Thyroid gland (tissue), 4 donors: ENCODE data around the gene NBEAL2. TPM values are rescaled to one million over a fixed set of nuclear protein-coding genes. Genes with fewer than 3 reads are reported as not detected.

Experiments used
- DNase-seq, 2 donors: peaks; one replicate each; pipeline ENCODE4 v3.0.0-alpha.2; 2019
- H3K27ac ChIP-seq, 3 donors: fragments of 200-600 bp; sonication (generic); 1 replicate in 2 of 3; 2 replicates in 1 of 3; pipeline ENCODE4 v1.5.1; 2016 to 2019; ENCODE audit warnings: mild to moderate bottlenecking in 1 of 3, moderate library complexity in 1 of 3
- H3K27me3 ChIP-seq: fragments of 200-600 bp; sonication (generic); one replicate; pipeline ENCODE4 v1.5.1; 2019
- H3K36me3 ChIP-seq, 2 donors: fragments of 200-600 bp; sonication (generic); one replicate each; pipeline ENCODE4 v1.5.1; 2016 to 2019
- H3K4me1 ChIP-seq, 2 donors: fragments of 200-600 bp; sonication (generic); one replicate each; pipeline ENCODE4 v1.5.1; 2017 to 2019
- H3K4me3 ChIP-seq, 3 donors: fragments of 200-600 bp; sonication (generic); replicated peaks in 1 of 3; 1 replicate in 2 of 3; 2 replicates in 1 of 3; pipeline ENCODE4 v1.5.1; 2016; ENCODE audit warnings: mild to moderate bottlenecking in 1 of 3
- H3K9me3 ChIP-seq: fragments of 200-600 bp; sonication (generic); one replicate; pipeline ENCODE4 v1.5.1; 2017
- POLR2A ChIP-seq, 2 donors: fragments of 450-650 bp; IDR thresholded peaks; one replicate each; pipeline ENCODE4 v1.6.1; 2017; ENCODE audit warnings: antibody characterized with exemption in 2 of 2, mild to moderate bottlenecking in 2 of 2, moderate library complexity in 1 of 2
- WGBS, 2 donors: methylation state at CpG; one replicate each; pipeline ENCODE4 v1.1.5; 2017; 5-methylcytosine and 5-hydroxymethylcytosine counted together
- intact Hi-C: fragments of 100-400 bp; cut with DNase I; formaldehyde crosslinking; loops from one replicate; pipeline ENCODE4 v1.15.1; 2023
- total RNA-seq, 4 donors: library from RNA; depleted of rRNA; stranded (reverse); fragments of >200 nt; gene quantifications; one replicate each; pipeline ENCODE4 v1.2.3, GENCODE V29; 2016
- TF ChIP-seq, protein P1 (sequence below), 6 experiments: fragments of 200-600 bp in 3 of 6; fragments of 450-650 bp in 3 of 6; sonication (generic) in 3 of 6; IDR thresholded peaks; one replicate each; pipeline ENCODE4 v1.5.1; 2016 to 2019; ENCODE audit warnings: antibody characterized with exemption in 6 of 6, mild to moderate bottlenecking in 2 of 6, inconsistent platforms in 1 of 6, moderate library complexity in 1 of 6

The NBEAL2 gene, protein sequence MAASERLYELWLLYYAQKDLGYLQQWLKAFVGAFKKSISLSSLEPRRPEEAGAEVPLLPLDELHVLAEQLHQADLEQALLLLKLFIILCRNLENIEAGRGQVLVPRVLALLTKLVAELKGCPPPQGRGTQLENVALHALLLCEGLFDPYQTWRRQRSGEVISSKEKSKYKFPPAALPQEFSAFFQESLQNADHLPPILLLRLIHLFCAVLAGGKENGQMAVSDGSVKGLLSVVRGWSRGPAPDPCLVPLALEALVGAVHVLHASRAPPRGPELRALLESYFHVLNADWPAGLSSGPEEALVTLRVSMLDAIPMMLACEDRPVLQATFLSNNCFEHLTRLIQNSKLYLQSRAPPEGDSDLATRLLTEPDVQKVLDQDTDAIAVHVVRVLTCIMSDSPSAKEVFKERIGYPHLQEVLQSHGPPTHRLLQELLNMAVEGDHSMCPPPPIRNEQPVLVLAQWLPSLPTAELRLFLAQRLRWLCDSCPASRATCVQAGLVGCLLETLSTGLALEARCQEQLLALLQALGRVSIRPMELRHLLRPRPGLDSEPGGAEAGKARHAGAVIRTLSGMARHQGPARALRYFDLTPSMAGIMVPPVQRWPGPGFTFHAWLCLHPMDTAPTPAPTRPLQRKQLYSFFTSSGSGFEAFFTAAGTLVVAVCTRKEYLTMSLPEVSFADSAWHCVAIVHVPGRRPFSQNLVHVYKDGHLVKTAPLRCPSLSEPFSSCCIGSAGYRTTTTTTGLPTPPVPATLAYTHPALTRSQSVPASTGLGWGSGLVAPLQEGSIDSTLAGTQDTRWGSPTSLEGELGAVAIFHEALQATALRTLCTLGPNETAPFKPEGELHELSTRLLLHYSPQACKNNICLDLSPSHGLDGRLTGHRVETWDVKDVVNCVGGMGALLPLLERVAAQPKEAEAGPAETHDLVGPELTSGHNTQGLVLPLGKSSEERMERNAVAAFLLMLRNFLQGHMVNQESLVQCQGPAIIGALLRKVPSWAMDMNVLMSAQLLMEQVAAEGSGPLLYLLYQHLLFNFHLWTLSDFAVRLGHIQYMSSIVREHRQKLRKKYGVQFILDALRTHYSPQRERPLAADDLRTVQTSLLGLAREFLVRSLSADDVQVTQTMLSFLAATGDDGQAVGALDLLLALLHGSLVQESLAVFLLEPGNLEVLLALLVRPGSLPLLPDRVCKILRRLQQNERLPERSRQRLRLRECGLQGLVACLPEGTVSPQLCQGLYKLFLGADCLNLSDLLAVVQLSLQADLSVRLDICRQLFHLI (N-terminal part only)
- 10 to 100 TPM; 19.4 to 38.6 (median 27.5) TPM for total RNA-seq

DNA sequence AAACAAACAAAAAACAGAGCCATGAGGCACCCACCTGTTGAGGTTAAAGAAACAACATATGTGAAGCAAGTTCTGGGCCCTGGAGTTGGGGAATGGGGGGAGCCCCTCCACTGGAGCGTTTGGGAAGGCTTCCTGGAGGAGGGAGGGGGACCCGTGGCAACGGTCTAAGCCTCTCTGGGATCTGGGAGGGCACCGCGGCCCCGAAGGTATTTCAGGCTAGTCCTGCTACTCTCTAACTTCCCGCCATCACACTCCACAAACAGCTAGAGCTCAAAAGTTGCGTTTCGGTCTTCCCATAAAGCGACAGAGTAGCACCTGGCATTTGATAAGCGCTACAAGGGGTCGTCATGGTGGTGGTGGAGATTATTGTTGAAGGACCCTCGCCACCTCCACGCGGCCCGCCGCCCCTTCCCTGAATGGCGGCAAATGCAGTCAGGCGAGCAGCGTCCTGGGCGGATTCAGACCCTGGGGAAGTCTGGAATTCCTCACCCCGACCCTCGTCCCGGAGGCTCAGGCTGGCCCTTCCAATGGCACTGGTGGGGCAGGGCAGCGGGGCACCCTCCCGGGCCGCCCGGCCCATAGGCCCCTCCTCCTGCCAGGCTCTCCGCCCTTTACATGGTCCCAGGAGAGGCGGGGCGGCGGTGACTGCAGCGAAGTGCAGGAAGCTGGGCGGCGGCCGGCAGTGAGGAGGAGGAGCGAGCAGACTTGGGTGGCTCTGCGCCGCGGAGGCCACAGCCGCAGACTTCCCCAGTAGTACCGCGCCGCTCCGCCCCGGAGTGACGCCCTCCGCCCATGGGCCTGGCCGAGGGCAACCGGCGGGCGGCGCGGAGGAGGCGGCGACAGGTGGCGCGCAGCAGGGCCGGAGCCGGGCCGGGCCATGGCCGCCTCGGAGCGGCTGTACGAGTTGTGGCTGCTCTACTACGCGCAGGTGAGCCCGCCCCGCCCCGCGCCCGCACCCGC, at the start of gene NBEAL2:
NBEAL2 (plus strand) TSS at position 682 of the 960 bp plus-strand sequence; CDS start at position 878, 196 bp downstream.
- Histone ChIP-seq H3K4me1 (peaks cover 29 to 46% of the 10 kb centered on the region in 2 donors), H3K4me3 (peak within 1 kb of the TSS in 2 of 3 donors; percentile 47 to 58), H3K9me3 (no peaks in the 10 kb centered on the region), H3K27ac (peak within 1 kb of the TSS; percentile 58 to 83 (median 72)), H3K27me3 (no peaks in the 10 kb centered on the region), H3K36me3 (no peaks in the 10 kb centered on the region)
- peak; percentile 97 for DNase-seq
- 1 to 2% methylated on average over 17 to 46 of the region's 73 CpGs for WGBS, 2 donors
- intact Hi-C loops, result no loop called here
- TF ChIP-seq POLR2A (IDR thresholded peaks at IDR 0.05), result peak in 1 of 2 donors; percentile 88
- TF ChIP-seq, protein P1, sequence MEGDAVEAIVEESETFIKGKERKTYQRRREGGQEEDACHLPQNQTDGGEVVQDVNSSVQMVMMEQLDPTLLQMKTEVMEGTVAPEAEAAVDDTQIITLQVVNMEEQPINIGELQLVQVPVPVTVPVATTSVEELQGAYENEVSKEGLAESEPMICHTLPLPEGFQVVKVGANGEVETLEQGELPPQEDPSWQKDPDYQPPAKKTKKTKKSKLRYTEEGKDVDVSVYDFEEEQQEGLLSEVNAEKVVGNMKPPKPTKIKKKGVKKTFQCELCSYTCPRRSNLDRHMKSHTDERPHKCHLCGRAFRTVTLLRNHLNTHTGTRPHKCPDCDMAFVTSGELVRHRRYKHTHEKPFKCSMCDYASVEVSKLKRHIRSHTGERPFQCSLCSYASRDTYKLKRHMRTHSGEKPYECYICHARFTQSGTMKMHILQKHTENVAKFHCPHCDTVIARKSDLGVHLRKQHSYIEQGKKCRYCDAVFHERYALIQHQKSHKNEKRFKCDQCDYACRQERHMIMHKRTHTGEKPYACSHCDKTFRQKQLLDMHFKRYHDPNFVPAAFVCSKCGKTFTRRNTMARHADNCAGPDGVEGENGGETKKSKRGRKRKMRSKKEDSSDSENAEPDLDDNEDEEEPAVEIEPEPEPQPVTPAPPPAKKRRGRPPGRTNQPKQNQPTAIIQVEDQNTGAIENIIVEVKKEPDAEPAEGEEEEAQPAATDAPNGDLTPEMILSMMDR (IDR thresholded peaks at IDR 0.05), result peak in 3 of 6 experiments; percentile 5 to 23 (median 17)

DNA sequence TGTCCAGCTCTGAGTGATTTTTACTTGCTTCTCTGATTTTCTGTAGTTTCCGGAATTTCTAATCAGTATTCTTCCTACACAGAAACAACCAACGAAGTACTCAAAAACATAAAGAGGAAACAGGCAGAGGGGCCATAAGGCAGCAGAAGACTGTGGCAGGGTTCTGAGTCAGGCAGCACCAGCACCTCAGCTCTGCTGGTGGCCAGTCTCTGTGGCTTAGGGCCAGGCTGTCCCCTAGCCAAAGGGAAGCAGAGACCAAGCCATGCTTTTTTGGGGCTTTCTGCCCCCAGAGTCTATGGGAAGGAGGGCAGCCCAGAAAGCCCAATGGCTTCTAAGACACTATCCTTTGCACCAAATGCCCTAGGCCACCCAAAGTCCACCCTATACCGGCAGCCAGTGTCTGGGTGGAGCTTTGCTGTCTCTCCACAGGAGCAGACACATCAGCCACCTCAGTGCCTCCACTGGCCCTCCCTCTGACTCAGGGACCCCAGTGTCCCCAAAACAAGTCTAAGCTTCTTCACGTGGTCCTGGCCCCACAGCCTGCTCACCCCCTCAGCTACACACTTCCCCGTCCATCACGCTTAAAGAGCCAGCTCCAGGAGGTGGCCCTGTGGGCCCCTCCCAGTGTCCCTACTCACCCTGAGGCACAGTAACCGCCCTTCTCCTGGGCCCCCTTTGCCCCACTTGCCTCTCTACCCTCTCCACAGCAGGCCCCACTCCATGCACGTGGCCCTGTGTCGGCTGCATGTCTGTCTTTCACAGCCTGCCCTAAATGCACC, 49.1 kb upstream of the NBEAL2 start:
- H3K27ac ChIP-seq, result peak overlapping the region; percentile 83 to 94 (median 90)
- no peaks in the 10 kb centered on the region for H3K9me3 ChIP-seq
- H3K36me3 ChIP-seq, result peaks cover 0 to under 1% of the 10 kb centered on the region in 2 donors
- no peak for DNase-seq
- intact Hi-C loops, result no loop called here
- H3K4me3 ChIP-seq, result no peak overlapping the region
- WGBS, 2 donors, result 58 to 65% methylated on average over 9 of the region's 9 CpGs
- TF ChIP-seq POLR2A (IDR thresholded peaks at IDR 0.05), result no peak
- TF ChIP-seq, protein P1 (IDR thresholded peaks at IDR 0.05), result no peak
- no peaks in the 10 kb centered on the region for H3K27me3 ChIP-seq
- H3K4me1 ChIP-seq, result peaks cover 100% of the 10 kb centered on the region in 2 donors

DNA sequence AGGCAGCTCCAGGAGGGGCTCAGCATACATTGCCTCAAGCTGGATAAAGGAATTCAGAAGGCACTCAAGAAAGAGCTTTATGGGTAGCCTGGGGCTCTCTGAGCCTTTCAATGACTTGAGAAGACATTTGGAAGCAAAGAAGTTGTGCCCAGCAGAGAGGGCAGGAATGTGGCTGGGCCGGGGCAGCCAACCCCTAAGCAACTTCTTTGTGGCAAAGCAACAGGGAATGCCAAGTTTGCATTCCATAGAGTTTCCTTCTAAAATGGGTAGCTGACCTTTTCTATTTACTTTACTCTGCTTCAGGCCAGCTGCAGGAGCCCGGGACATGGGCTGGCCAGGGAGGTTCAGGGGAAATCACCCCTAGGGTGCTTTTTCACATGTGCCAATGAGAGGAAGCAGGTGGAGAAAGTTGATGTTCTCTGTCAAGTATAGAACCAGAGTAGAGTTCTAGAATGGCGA, 48.5 kb upstream of the NBEAL2 start:
- H3K4me1 ChIP-seq, result peaks cover 100% of the 10 kb centered on the region in 2 donors
- 35 to 50% methylated on average over 3 of the region's 3 CpGs for WGBS, 2 donors
- peak; percentile 70 to 79 for DNase-seq
- H3K27ac ChIP-seq, result peak overlapping the region; percentile 83 to 94 (median 90)
- no peaks in the 10 kb centered on the region for H3K9me3 ChIP-seq
- H3K4me3 ChIP-seq, result no peak overlapping the region
- H3K36me3 ChIP-seq, result no peaks in the 10 kb centered on the region
- intact Hi-C loops, result no loop called here
- TF ChIP-seq, protein P1 (IDR thresholded peaks at IDR 0.05), result no peak
- TF ChIP-seq POLR2A (IDR thresholded peaks at IDR 0.05), result no peak
- no peaks in the 10 kb centered on the region for H3K27me3 ChIP-seq
